HG03521 (cell line): ENCODE data around the gene PDK2.

Source experiments
- ATAC-seq: cut with Tn5 transposase; IDR thresholded peaks from one replicate; pipeline ENCODE4 v1.9.1; 2021; ENCODE audit warnings: mild to moderate bottlenecking, moderate library complexity; ENCODE audit not compliant: unreplicated experiment

The PDK2 gene

GRCh38 chr17:50148226-50149090, 53.3 kb downstream of the PDK2 start:
- ATAC-seq, result peak; percentile 23

- no peak for ATAC-seq
Observed at GRCh38 chr17:50149091-50149416, 53.9 kb downstream of the PDK2 start.

- ATAC-seq, result no peak
Observed at GRCh38 chr17:50149417-50150353, 54.5 kb downstream of the PDK2 start.

GRCh38 chr17:50150354-50151040, 55.3 kb downstream of the PDK2 start, which contains the start of gene PPP1R9B:
Gene PPP1R9B (minus strand): TSS chr17:50150677. CDS start chr17:50150513, 164 bp downstream.
- ATAC-seq, result no peak

GRCh38 chr17:50151041-50151936, 56.1 kb downstream of the PDK2 start:
- ATAC-seq, result peak; percentile 40

- no peak for ATAC-seq
Observed at GRCh38 chr17:50151937-50152547, 56.9 kb downstream of the PDK2 start.

- no peak for ATAC-seq
Observed at GRCh38 chr17:50152736-50153135, 57.6 kb downstream of the PDK2 start.

- ATAC-seq, result no peak
Observed at GRCh38 chr17:50153650-50154575, 58.8 kb downstream of the PDK2 start.

- ATAC-seq, result peak; percentile 29
Observed at GRCh38 chr17:50154604-50155003, 59.5 kb downstream of the PDK2 start.

GRCh38 chr17:50155115-50155819, 60.1 kb downstream of the PDK2 start:
- ATAC-seq, result no peak

GRCh38 chr17:50157891-50158290, 62.7 kb downstream of the PDK2 start:
- ATAC-seq, result no peak

GRCh38 chr17:50161023-50161910, 66.1 kb downstream of the PDK2 start:
- ATAC-seq, result peak; percentile 87
